A673 (cell line): ENCODE measurements around the gene ZKSCAN3. TPM values are rescaled to one million over a fixed set of nuclear protein-coding genes. Genes with fewer than 3 reads are reported as not detected.

Source experiments
- BruUV-seq: library from RNA; stranded (reverse); fragments of 400-500 nt; replicated peaks from 2 replicates; lab custom pipeline; 2021; lab: Mats Ljungman, UMichigan
- CTCF ChIA-PET: fragments of 300-600 bp; sonication (Branson Sonifier 250); formaldehyde crosslinking; loops from one replicate; lab custom pipeline; 2022; ENCODE audit warnings: antibody characterized with exemption; lab: Charles Lee
- POLR2A ChIA-PET: fragments of 300-600 bp; sonication (Branson Sonifier 250); formaldehyde crosslinking; loops from one replicate; lab custom pipeline; 2022; ENCODE audit warnings: antibody characterized with exemption; ENCODE audit not compliant: low non-redundant PET; lab: Charles Lee
- DNase-seq: peaks from one replicate; pipeline ENCODE4 v3.0.0-alpha.2; 2015; ENCODE audit warnings: low spot score
- H3K27ac ChIP-seq: fragments of 200-600 bp; sonication (generic); 2 replicates; pipeline ENCODE4 v1.5.1; 2016; ENCODE audit warnings: mixed run types, low read depth, mild to moderate bottlenecking, mixed read lengths, antibody characterized with exemption, low read length; ENCODE audit not compliant: poor library complexity, severe bottlenecking
- H3K27me3 ChIP-seq: fragments of 200-600 bp; sonication (generic); replicated peaks from 2 replicates; pipeline ENCODE4 v1.6.1; 2017; ENCODE audit warnings: mixed run types, low read depth, mild to moderate bottlenecking, mixed read lengths, antibody characterized with exemption, low read length; ENCODE audit not compliant: insufficient read depth, poor library complexity
- H3K36me3 ChIP-seq: fragments of 200-600 bp; sonication (generic); 2 replicates; pipeline ENCODE4 v1.6.1; 2016; ENCODE audit warnings: mixed run types, mild to moderate bottlenecking, mixed read lengths, antibody characterized with exemption, low read length; ENCODE audit not compliant: insufficient read depth, poor library complexity, severe bottlenecking
- H3K4me1 ChIP-seq: fragments of 200-600 bp; sonication (generic); 2 replicates; pipeline ENCODE4 v1.6.1; 2017; ENCODE audit warnings: mixed run types, mild to moderate bottlenecking, mixed read lengths, antibody characterized with exemption, low read length; ENCODE audit not compliant: insufficient read depth, poor library complexity, severe bottlenecking
- H3K4me3 ChIP-seq: fragments of 200-600 bp; sonication (generic); 2 replicates; pipeline ENCODE4 v1.5.1; 2016; ENCODE audit warnings: low read depth, mixed run types, mild to moderate bottlenecking, mixed read lengths, low read length; ENCODE audit not compliant: poor library complexity, severe bottlenecking
- H3K9me3 ChIP-seq: fragments of 200-600 bp; sonication (generic); 2 replicates; pipeline ENCODE4 v1.6.1; 2016; ENCODE audit warnings: mixed run types, low read depth, mild to moderate bottlenecking, mixed read lengths, antibody characterized with exemption, low read length; ENCODE audit not compliant: poor library complexity, severe bottlenecking
- EZH2 ChIP-seq: fragments of 200-600 bp; sonication (generic); IDR thresholded peaks from 2 replicates; pipeline ENCODE4 v1.6.1; 2017; ENCODE audit warnings: borderline replicate concordance, low read depth, mild to moderate bottlenecking, mixed read lengths, antibody characterized with exemption, low read length; ENCODE audit not compliant: poor library complexity, severe bottlenecking
- intact Hi-C: fragments of 100-400 bp; cut with micrococcal nuclease; formaldehyde crosslinking; loops from one replicate; pipeline ENCODE4 v1.10.0; 2022; ENCODE audit not compliant: unreplicated experiment
- total RNA-seq: library from RNA; stranded (reverse); gene quantifications from 2 replicates; pipeline ENCODE4 v1.2.3, GENCODE V29; 2021
- TF ChIP-seq, protein P1 (sequence below): fragments of 300-800, 200-600 bp; sonication (generic); conservative IDR thresholded peaks from 2 replicates; pipeline ENCODE4 v1.5.1; 2017; ENCODE audit warnings: low read depth, mild to moderate bottlenecking, antibody characterized with exemption, low read length, moderate library complexity, mixed read lengths

ZKSCAN3 gene
- total RNA-seq, 1 experiment from 2014 or later: 8.7 TPM

DNA sequence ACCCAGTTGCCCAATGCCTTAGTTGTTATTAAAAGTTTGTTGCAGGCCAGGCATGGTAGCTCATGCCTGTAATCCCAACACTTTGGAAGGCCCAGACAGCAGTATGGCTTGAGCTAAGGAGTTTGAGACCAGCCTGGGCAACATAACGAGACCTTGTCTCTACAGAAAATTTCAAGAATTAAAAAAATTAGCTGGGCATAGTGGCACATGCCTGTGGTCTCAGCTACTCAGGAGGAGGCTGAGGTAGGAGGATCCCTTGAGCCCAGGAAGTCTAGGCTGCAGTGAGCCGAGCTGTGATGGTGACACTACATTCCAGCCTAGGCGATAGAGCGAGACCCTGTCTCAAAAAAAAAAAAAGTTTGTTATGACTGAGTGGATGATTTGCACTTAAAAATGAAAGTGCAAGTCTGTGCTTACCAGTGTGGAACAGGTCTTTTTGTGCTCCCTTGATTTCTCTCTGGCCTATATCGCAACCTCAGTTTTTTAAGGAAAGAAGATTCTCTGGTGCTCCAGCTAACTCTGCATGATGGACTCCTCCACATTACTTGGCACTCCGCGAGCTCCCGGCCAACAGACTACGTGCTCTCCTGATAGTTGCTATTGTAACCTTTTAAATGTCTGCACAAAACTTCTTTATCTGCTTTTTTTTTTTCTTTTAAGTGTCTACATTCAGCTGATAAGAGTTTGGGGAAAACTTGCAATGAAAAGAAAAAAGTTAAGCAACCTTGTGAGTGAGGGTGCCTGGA, 22.1 kb downstream of the ZKSCAN3 start:
- H3K27ac ChIP-seq: no peak overlapping the region
- intact Hi-C loops: no loop called here
- no peaks in the 10 kb centered on the region for H3K4me1 ChIP-seq
- H3K27me3 ChIP-seq: no peaks in the 10 kb centered on the region
- POLR2A ChIA-PET: interaction anchor here (0.6 kb wide), 1 partner anchor 13 kb away, joined by 7 read pairs; no protein-coding TSS in a partner anchor
- H3K9me3 ChIP-seq: no peaks in the 10 kb centered on the region
- TF ChIP-seq, protein P1, sequence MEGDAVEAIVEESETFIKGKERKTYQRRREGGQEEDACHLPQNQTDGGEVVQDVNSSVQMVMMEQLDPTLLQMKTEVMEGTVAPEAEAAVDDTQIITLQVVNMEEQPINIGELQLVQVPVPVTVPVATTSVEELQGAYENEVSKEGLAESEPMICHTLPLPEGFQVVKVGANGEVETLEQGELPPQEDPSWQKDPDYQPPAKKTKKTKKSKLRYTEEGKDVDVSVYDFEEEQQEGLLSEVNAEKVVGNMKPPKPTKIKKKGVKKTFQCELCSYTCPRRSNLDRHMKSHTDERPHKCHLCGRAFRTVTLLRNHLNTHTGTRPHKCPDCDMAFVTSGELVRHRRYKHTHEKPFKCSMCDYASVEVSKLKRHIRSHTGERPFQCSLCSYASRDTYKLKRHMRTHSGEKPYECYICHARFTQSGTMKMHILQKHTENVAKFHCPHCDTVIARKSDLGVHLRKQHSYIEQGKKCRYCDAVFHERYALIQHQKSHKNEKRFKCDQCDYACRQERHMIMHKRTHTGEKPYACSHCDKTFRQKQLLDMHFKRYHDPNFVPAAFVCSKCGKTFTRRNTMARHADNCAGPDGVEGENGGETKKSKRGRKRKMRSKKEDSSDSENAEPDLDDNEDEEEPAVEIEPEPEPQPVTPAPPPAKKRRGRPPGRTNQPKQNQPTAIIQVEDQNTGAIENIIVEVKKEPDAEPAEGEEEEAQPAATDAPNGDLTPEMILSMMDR: no peak
- no peak for TF ChIP-seq EZH2
- CTCF ChIA-PET: no interaction called here
- no peaks in the 10 kb centered on the region for H3K36me3 ChIP-seq
- DNase-seq: no peak
- BruUV-seq: no TSS peak
- no peak overlapping the region for H3K4me3 ChIP-seq

DNA sequence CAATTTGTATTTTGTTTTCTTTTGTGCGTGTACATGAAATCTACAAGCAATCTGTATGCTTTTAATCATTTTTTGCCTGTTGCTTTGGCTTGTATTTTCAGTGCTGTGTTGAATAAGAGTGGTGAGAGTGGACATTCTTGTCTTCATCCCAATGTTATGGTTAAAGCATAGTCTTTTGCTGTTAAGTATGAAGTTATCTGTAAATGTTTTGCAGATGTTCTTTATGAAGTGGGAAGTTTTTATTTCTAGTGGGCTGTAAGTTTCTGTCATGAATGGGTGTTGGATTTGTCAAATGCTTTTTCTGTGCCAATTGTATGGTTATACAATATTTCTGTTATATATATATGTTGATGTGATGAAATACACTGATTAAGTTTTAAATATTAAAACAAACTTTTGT, 24.2 kb downstream of the ZKSCAN3 start:
- POLR2A ChIA-PET: no interaction called here
- DNase-seq: no peak
- H3K27ac ChIP-seq: no peak overlapping the region
- CTCF ChIA-PET: no interaction called here
- H3K9me3 ChIP-seq: no peaks in the 10 kb centered on the region
- H3K4me1 ChIP-seq: no peaks in the 10 kb centered on the region
- intact Hi-C loops: no loop called here
- TF ChIP-seq, protein P1: no peak
- TF ChIP-seq EZH2: no peak
- no TSS peak for BruUV-seq
- no peaks in the 10 kb centered on the region for H3K27me3 ChIP-seq
- H3K36me3 ChIP-seq: peaks cover 7% of the 10 kb centered on the region
- H3K4me3 ChIP-seq: no peak overlapping the region

DNA sequence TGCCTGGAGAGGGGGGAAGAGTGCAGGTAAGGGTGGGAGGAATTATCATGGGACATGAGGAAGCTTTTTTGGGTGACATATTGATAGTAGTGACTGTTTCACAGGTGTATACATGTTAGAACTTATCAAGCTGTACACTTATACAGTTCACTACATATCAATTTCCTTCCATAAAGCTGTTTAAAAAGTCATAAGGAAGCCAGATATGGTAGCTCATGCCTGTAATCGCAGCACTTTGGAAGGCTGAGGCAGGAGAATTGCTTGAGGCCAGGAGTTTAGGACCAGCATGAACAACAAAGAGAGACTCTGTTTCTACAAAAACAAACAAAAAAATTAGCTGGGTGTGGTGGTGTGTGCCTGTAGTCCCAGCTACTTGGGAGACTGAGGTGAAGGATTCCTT, 28.1 kb downstream of the ZKSCAN3 start:
- DNase-seq: no peak
- Histone ChIP-seq H3K27me3 (no peaks in the 10 kb centered on the region), H3K27ac (no peak overlapping the region), H3K9me3 (no peaks in the 10 kb centered on the region), H3K4me1 (no peaks in the 10 kb centered on the region), H3K4me3 (no peak overlapping the region), H3K36me3 (peaks cover 30% of the 10 kb centered on the region)
- ChIA-PET CTCF (no interaction called here), POLR2A (no interaction called here)
- no peak for TF ChIP-seq EZH2
- TF ChIP-seq, protein P1: no peak
- intact Hi-C loops: no loop called here
- BruUV-seq: no TSS peak
